ENCODE results near the gene C16orf96.

Gene C16orf96

GRCh38 chr16:4616047-4616811, 60.1 kb downstream of the C16orf96 start:
- DNase-seq (ENCODE audit: insufficient read length, low spot score) = peak; percentile 98
- TF ChIP-seq POLR2A (IDR thresholded peaks at IDR 0.05; ENCODE audit: low read depth, low read length) = peak; percentile 44; the same call in 1 of the 2 replicates
- peak; percentile 77 for FAIRE-seq

- no peak for FAIRE-seq
- no peak for TF ChIP-seq POLR2A (IDR thresholded peaks at IDR 0.05; ENCODE audit: low read depth, low read length)
- no peak for DNase-seq (ENCODE audit: insufficient read length, low spot score)
These were observed 61.7 kb downstream of the C16orf96 start for GRCh38 chr16:4617880-4618279.

- no peak for DNase-seq (ENCODE audit: insufficient read length, low spot score)
- TF ChIP-seq POLR2A (IDR thresholded peaks at IDR 0.05; ENCODE audit: low read depth, low read length) = no peak
- no peak for FAIRE-seq
These were observed 62.7 kb downstream of the C16orf96 start for GRCh38 chr16:4618645-4619418.

- DNase-seq (ENCODE audit: insufficient read length, low spot score) = no peak
- TF ChIP-seq POLR2A (IDR thresholded peaks at IDR 0.05; ENCODE audit: low read depth, low read length) = no peak
- FAIRE-seq = no peak
These were observed 67.5 kb downstream of the C16orf96 start for GRCh38 chr16:4623593-4623992.

GRCh38 chr16:4624015-4624826, 68.1 kb downstream of the C16orf96 start, which contains the start of gene MGRN1:
Gene MGRN1, plus strand, starts transcription at chr16:4624826. Its CDS starts 135 bp downstream, at chr16:4624961.
- peak; percentile 72 for FAIRE-seq

GRCh38 chr16:4624827-4625559, 68.9 kb downstream of the C16orf96 start:
- DNase-seq (ENCODE audit: insufficient read length, low spot score) (no peak), FAIRE-seq (no peak)
- TF ChIP-seq POLR2A (IDR thresholded peaks at IDR 0.05; ENCODE audit: low read depth, low read length) = peak; percentile 97

More at GRCh38 chr16:4624015-4624826, 68.1 kb downstream of the C16orf96 start, which contains the start of gene MGRN1:
- DNase-seq (ENCODE audit: insufficient read length, low spot score) = peak; percentile 95
- TF ChIP-seq POLR2A (IDR thresholded peaks at IDR 0.05; ENCODE audit: low read depth, low read length) = no peak

GRCh38 chr16:4625560-4626159, 69.5 kb downstream of the C16orf96 start:
- FAIRE-seq (no peak), DNase-seq (ENCODE audit: insufficient read length, low spot score) (no peak)
- TF ChIP-seq POLR2A (IDR thresholded peaks at IDR 0.05; ENCODE audit: low read depth, low read length) = no peak

GRCh38 chr16:4626396-4626795, 70.3 kb downstream of the C16orf96 start:
- no peak for FAIRE-seq
- no peak for TF ChIP-seq POLR2A (IDR thresholded peaks at IDR 0.05; ENCODE audit: low read depth, low read length)

GRCh38 chr16:4628283-4628682, 72.1 kb downstream of the C16orf96 start:
- TF ChIP-seq POLR2A (IDR thresholded peaks at IDR 0.05; ENCODE audit: low read depth, low read length) = no peak
- no peak for FAIRE-seq

More at GRCh38 chr16:4626396-4626795, 70.3 kb downstream of the C16orf96 start:
- no peak for DNase-seq (ENCODE audit: insufficient read length, low spot score)

GRCh38 chr16:4631444-4631843, 75.3 kb downstream of the C16orf96 start:
- FAIRE-seq = no peak
- no peak for DNase-seq (ENCODE audit: insufficient read length, low spot score)
- no peak for TF ChIP-seq POLR2A (IDR thresholded peaks at IDR 0.05; ENCODE audit: low read depth, low read length)

More at GRCh38 chr16:4628283-4628682, 72.1 kb downstream of the C16orf96 start:
- DNase-seq (ENCODE audit: insufficient read length, low spot score) = no peak

- DNase-seq (ENCODE audit: insufficient read length, low spot score) (no peak), FAIRE-seq (no peak)
- TF ChIP-seq POLR2A (IDR thresholded peaks at IDR 0.05; ENCODE audit: low read depth, low read length) = no peak
These were observed 77.9 kb downstream of the C16orf96 start for GRCh38 chr16:4633910-4634635.

GRCh38 chr16:4634768-4635167, 78.6 kb downstream of the C16orf96 start:
- FAIRE-seq = no peak
- no peak for TF ChIP-seq POLR2A (IDR thresholded peaks at IDR 0.05; ENCODE audit: low read depth, low read length)
- DNase-seq (ENCODE audit: insufficient read length, low spot score) = no peak

Measured in H54 (cell line).